ENCODE results near the gene ADAMTSL3. TPM values are rescaled to one million over a fixed set of nuclear protein-coding genes. Genes with fewer than 3 reads are reported as not detected.
A peak's percentile ranks its signal among the peaks of the same experiment; 100 is the strongest.

ADAMTSL3 gene
- polyA plus RNA-seq, 3 donors: 3.2 to 5.3 (median 4.6) TPM

DNA sequence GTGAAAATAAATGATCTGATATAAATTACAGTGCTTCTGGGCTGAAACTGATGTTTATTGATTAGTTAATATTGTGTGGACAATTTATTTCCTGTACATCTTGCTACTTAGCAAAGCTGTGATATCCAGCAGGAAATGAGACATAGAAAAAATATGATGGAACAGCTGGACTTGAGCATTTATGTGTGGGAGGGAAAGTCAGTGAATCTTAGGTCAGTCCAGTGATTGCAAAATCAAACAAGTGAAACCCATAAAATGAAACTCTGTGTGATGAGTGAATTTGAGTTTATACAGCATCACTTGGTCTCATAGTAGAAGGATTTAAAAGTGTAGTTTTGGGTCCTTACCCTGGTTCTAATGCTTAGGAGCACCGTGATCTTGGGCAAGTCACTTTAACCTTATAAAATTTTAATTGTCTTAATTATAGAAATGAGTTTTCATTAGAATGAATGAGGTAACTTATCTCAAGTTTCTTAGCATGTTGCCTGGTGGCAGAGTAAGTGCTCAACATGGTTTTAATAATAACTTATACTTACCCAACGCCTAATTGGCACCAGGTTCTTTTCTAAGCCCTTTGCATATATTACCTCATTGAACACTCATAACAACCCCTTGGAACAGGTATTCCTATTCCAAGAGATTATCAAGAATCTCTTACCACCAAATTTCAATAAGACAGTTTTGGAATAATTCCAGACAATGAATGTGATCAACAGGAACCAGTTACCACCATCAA is 194.6 kb downstream of the ADAMTSL3 start:
- peak in 4 of 11 donors; percentile 9 to 27 (median 24) for DNase-seq (ENCODE audit: extremely low read depth in 1 of 11, low read depth in 9 of 11, low spot score in 4 of 11)

DNA sequence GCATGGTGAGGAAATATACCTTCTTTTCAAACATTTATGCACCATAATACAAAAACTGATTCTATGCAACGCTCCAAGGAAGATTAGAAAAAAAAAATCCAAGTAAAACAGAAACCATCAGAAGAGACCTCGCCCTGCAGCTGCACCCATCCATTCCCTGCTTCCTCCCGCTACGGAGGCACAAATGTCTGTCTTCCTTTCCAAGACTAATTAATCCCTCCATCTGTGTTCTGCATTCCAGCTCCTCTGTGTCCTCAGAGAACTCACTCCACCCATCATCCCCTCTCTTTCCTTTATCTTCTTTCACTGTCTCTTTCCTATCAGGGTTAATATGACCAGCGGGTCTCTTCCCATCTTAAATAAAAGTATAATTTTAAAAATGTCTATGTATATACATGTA is 196.1 kb downstream of the ADAMTSL3 start:
- DNase-seq (ENCODE audit: extremely low read depth in 1 of 11, low read depth in 9 of 11, low spot score in 4 of 11): no peak

DNA sequence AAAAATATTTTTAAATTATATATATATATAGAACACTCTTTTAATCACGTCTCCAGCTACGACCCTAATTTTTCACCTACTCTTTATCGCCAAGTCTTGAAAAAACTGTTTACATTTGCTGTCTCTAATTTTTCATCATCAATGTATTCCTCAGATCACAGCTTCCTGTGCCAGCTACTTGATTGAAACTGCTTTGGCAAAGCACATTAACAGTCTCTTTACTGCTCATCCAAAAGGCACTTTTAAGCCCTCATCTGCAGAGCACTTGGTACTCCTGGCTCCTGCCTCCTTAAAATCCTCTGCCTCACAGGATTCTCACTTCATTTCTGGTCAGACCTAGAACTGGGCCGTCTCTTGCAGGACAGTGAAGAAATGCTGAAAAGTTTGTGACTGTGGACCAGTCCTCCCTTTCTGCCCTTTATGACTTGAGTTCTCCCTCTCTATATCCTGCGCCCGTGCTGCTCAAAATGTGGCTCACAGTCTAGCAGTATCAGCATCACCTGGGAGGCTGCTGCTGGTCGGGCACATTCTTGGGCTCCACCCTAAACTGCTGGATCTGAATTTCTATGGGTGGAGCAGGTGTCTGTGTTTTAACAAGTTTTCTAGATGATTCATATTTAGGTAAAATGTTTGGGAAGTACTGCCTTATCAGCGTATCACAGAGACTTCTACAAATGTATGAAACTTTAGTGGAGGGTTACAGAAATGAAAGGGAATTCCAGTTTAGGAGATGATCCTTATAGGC is 196.8 kb downstream of the ADAMTSL3 start:
- DNase-seq (ENCODE audit: extremely low read depth in 1 of 11, low read depth in 9 of 11, low spot score in 4 of 11): no peak

DNA sequence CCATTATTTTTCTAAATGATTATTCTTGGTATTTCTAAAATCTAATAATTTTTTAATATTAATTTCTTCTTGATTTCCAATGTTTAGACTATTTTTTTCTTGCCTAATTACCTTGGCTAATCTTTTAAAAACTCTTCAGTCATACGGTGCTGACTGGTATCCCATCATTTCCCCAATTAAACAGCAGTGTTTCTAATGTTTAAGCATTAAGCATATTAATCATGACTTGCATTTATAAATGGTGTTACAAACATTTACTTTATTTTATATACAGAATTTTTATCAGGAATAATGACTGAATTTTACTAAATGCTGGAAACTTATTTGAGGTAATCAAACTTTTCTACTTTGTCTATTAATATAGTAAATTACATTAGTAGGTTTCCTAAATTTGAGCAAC is 199.3 kb downstream of the ADAMTSL3 start:
- no peak for DNase-seq (ENCODE audit: extremely low read depth in 1 of 11, low read depth in 9 of 11, low spot score in 4 of 11)

DNA sequence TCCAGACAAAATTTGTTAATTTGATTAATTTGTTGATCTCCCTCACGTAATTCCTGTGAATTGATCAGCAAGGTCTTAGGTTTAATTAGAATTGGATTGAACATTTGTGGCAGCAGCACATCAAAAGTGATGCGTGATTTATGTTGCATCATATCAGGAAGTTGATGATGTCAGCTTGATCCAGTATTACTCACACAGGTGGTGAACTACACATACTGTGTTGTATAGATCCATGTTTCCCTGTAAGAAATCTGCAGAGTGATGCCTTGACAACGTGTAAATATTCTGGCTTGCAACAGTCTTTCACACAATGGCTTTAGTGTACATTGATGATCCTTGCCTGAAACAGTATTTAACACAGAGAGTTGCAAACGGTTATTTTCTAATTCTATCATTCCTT is 200.4 kb downstream of the ADAMTSL3 start:
- DNase-seq (ENCODE audit: extremely low read depth in 1 of 11, low read depth in 9 of 11, low spot score in 4 of 11): no peak

DNA sequence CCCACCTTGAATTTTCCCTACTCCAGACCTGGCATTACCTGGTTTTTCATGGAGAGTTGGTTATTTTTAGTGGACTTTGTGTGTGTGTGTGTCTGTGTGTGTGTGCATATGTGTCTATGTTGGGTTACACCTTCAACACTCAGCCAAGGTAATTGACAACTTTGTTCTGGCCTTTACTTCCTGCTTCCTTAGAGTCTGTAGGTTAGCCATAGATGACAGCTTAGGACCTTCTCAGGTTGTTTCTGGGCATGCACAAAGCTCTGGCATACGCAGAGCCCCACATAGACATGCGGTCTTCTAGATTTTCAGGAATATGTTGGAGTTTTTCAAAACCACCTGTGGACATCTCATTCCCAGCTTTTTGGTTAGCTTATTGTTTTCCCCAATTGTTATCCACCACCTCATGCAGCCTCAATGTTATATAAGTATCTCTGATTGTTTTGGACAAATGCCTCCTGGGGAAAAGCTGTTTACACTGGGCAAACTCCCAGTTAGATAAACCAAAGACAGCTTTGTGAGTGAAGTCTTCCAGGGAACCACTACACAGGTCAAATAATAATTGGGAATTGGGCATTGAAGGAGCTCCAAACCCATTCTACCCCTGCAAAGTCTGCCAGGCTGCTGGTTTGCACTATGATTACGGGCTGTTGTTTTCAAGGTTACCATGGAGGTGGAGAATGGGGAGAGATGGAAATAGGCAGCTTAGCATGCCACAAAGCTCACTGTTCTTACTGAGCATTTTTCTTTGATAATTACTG is 201.2 kb downstream of the ADAMTSL3 start:
- DNase-seq (ENCODE audit: extremely low read depth in 1 of 11, low read depth in 9 of 11, low spot score in 4 of 11): no peak

DNA sequence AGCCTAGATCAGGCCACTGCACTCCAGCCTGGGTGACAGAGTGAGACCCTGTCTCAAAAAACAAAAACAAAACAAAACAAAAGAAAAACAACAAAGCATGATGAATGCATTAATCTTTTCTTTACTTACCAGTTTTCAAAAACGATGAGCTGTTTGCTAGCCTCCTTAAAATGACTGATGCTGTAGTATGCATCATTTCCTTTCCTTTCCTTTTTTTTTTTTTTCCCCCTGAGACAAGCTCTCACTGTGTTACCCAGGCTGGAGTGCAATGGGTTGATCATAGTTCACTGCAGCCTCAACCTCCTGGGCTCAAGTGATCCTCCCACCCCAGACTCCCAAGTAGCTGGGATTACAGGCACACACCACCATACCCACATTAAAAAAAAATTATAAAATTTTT is 202.0 kb downstream of the ADAMTSL3 start:
- DNase-seq (ENCODE audit: extremely low read depth in 1 of 11, low read depth in 9 of 11, low spot score in 4 of 11): no peak

DNA sequence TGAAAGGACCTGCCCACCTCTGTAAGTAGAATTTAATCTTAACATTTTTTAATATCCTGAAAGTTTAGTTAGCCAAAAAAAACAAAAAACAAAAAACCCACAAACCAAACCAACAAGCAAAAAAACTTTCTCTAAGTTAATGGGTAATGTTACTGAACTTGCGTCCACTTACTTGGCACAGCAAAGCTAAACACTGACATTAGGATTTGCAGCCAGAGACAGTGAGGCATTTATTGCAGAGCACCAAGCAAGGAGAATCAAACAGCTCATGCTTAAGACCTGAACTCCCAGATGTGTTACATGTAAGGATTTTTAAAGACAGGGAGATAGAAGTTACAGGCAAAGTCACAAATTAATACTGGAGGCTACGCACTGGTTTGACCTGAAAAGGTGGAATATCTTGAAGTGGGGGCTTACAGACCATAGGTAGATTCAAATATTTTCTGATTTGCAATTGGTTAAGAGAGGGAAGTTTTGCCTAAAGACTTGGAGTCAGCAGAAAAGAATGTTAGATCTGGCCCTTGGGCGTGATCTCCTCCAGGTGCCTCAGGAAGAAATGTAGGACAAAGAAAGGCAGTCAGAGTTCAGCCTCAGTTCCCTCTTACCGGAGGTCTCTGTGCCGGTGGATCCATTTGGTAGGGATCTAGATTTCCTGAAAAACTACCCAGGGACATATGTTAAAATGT is 205.0 kb downstream of the ADAMTSL3 start:
- no peak for DNase-seq (ENCODE audit: extremely low read depth in 1 of 11, low read depth in 9 of 11, low spot score in 4 of 11)

DNA sequence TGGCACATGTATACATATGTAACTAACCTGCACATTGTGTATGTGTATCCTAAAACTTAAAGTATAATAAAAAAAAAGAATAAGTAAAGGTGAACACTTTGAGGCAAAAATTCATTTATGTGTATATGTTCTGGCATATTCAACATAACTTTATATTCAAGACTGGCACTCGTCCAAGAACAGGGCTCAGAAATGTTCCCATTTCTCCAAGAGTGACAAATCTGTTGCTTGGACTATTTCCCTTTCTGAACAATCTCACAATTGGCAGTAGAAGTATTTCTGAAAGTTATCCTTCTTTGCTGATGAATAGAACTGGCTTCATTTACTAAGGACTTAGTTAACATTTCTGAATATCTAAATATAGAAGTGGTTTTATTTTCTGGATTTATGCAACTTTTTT is 212.8 kb downstream of the ADAMTSL3 start:
- DNase-seq (ENCODE audit: extremely low read depth in 1 of 11, low read depth in 9 of 11, low spot score in 4 of 11): no peak

DNA sequence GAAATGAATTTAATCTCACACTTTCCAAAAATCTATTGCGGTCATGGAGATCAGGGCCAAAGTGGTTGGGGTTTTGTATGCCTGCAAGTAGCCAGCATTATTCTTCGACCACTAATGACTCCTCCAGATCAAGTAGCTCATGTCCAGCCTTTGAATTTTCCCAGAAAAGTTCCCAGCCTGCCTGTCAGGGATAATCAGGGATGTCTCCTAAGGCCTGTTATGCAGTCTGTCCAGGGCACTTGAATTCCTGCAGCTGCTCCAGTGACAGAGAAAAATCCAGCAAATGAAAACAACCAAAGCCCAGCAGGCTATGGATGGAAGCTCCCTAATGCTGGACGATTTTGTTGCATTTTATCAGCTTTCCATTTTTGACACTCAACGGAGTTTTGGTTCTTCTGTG is 215.4 kb downstream of the ADAMTSL3 start:
- peak in 2 of 11 donors; percentile 7 to 17 for DNase-seq (ENCODE audit: extremely low read depth in 1 of 11, low read depth in 9 of 11, low spot score in 4 of 11)

DNA sequence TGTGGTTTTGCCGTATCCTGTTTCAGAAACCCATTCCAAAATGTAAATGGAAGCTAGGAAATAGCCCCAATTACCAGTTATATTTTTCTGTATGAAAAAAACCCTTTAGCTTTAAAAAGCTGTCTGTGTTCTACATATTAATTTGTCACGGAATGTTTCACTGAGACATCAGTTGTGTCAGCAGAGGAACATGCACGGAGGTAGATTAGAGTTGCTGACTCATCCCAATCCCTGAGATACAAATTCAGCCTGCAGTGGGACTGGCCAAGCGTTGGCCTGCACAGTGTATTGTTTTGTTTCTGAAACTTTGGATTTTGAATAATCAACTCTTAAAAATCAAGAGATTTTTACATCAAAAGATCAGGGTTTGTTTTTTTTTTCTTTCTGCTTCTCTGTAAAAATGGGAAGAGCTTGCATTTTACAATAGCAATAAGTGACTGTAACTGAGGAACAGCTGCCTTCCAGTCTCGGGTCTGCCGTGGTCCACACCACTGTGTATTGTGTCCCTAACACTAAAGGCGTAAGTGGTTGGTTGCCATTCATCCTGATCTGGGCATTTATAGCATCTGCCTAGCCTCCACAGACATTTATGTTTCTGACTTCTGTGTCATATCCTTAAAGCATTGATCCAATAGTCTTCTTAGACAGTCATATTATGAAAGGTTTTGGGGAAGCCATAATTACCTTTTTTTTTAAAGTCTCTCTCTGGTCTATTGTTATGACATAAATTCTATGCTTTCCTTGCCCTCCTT is 218.1 kb downstream of the ADAMTSL3 start:
- no peak for DNase-seq (ENCODE audit: extremely low read depth in 1 of 11, low read depth in 9 of 11, low spot score in 4 of 11)

DNA sequence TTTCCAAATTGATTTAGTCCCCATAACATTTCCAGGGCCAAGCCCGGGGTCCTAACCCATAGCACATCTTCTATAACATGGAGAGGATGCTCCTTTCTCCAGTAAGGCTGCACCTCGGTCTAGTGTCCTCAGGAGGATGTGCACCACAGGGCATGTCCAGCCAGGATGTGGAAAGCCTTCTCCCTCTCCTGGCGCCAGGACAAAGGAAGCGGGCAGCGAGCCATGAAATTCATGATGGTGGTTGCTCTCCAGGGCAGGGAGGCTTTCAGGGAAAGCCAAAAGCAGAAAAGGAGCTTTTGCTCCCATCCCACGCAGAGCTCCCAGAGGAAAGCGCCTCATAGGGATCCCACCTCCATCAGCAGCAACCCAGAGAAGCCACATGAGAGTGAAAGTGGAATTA is 220.0 kb downstream of the ADAMTSL3 start:
- DNase-seq (ENCODE audit: extremely low read depth in 1 of 11, low read depth in 9 of 11, low spot score in 4 of 11): no peak

DNA sequence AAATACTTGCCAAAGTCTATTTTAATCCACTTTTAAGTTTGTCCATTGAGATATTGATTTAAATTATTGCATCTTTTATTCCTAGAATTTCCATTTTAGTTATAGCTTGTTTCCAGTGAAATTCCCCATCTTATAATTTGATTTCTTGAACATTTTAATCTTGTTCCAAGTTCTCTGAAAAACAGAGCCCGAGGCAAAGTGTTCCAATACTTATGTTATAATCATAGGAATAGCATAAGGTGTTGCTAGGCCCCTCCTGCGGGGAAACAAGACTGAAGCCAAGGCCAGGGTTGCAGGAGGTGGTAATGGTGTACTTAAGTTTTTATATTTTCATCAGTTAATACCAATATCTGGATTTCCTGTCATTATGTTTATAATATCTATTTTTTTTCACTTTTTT is 226.6 kb downstream of the ADAMTSL3 start:
- DNase-seq (ENCODE audit: extremely low read depth in 1 of 11, low read depth in 9 of 11, low spot score in 4 of 11): no peak

DNA sequence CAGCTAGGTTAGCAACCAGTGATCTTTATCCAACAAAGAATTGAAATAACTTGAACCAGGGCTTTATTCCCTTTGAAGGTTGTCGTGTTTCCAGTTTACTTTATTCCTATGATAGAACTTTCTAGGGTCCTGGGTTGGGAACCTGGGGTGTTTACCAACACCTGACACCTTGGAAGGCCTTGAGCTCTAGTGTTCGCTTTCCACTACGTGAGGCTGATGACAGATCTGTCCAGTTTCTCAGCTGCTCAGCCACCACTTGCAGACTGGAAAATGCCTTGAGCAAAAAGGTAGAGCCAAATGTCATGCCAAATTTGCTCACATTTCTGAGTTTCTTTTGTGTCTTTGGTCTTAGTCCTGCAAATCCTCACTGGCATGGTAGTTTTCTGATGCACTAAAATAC is 227.2 kb downstream of the ADAMTSL3 start:
- DNase-seq (ENCODE audit: extremely low read depth in 1 of 11, low read depth in 9 of 11, low spot score in 4 of 11): no peak

DNA sequence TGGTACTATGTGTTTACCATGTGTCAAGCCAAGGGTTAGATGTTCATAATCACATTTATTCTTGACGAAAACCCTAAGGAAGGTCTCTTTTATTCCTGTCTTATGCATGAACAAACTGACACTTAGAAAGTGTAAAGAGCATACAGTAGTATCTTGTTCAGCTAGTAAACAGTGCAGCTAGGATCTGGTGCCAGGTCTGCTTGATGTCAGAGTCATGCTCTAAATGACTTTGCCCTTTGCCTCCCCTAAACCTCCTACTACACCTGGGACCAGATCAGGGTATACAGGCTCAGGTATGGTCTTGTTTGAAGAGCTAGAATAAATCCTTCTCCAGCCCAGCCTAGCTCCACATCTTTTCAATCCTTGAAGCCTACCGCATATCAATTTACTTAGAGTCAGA is 232.4 kb downstream of the ADAMTSL3 start:
- DNase-seq (ENCODE audit: extremely low read depth in 1 of 11, low read depth in 9 of 11, low spot score in 4 of 11): no peak

DNA sequence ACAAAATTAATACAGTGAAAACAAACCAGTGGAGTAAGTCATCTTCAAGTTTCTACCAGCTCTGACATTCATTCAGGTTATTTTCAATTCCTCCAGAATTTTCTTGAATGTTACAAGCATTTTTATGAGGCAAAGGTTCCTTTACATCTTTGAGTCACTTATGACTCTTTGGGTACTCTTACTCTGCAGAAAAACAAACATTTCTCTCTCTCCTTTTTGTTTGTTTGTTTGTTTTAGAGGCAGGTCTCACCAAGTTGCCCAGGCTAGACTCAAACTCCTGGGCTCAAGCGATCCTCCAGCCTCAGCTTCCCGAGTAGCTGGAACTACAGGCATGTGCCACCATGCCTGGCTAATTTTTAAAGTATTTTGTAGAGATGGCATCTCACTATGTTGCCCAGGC is 233.5 kb downstream of the ADAMTSL3 start:
- DNase-seq (ENCODE audit: extremely low read depth in 1 of 11, low read depth in 9 of 11, low spot score in 4 of 11): no peak

DNA sequence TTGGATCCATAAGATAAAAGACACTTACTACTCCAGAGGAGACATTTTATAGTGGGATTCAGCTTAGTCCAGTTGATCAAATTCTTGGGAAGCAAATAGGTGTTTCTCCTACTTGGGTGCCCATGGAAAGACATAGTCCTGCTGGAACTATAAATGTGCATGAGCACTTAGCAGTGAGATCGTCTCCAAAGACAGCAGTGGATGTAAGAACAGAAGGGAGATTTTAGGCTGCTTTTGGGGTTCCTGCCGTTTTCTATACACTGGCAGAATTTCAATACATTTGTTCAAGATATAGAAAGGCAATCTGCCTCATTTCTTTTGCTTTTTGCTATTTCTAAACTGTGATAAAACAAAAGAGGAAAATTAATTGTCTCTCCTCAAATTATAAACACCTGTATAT is 234.0 kb downstream of the ADAMTSL3 start:
- no peak for DNase-seq (ENCODE audit: extremely low read depth in 1 of 11, low read depth in 9 of 11, low spot score in 4 of 11)

DNA sequence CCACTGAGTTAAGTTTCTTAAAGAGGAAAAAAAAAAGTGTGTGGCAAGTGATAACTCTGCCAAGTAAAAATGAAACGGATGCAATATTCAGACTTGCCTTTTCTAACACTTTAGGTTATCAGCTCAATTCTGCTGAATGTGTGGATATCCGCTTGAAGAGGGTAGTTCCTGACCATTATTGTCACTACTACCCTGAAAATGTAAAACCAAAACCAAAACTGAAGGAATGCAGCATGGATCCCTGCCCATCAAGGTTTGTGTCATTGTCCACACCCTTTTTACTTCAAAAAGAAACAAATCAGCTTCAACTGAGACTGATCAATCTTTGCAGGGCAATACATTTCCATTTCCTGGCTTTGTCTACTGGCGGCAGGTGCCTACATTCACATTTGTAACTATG is 236.1 kb downstream of the ADAMTSL3 start:
- DNase-seq (ENCODE audit: extremely low read depth in 1 of 11, low read depth in 9 of 11, low spot score in 4 of 11): no peak

DNA sequence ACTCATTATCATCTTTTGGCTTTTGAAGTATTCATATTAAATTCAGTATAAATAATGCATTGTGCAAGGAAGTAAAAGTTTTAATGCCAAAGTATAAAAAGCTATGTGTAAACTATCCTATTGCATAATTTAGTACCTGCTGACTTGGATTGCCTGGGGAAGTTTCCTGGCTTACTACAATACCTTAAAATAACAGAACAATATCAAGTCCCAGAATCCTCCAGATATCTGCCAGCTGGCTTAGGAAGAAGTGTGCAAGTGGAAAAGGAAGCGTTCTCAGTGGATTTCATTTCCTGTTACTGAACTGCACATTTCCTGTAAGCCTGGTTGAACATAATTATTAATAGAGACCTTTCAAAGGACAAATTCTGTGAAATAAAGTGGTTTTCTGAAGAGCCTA is 236.7 kb downstream of the ADAMTSL3 start:
- DNase-seq (ENCODE audit: extremely low read depth in 1 of 11, low read depth in 9 of 11, low spot score in 4 of 11): no peak

Data from renal cortex interstitium (tissue), 11 donors.